Neural crest cell (in vitro differentiated cells): Measurements from ENCODE around the gene SLAMF7. TPM values are rescaled to one million over a fixed set of nuclear protein-coding genes. Genes with fewer than 3 reads are reported as not detected.

Source experiments
- DNase-seq: peaks from one replicate; pipeline ENCODE4 v3.0.0; 2021; ENCODE audit warnings: low read depth, mixed read lengths, low spot score
- H3K27ac Mint-ChIP-seq: one replicate; pipeline ENCODE4 v1.8.0; 2021; ENCODE audit warnings: mild to moderate bottlenecking, mixed read lengths; ENCODE audit not compliant: unreplicated experiment
- H3K27me3 Mint-ChIP-seq: 2 replicates; pipeline ENCODE4 v1.8.0; 2021; ENCODE audit warnings: low read depth, mild to moderate bottlenecking, mixed read lengths
- H3K36me3 Mint-ChIP-seq: 2 replicates; pipeline ENCODE4 v1.8.0; 2021; ENCODE audit warnings: low read depth, mild to moderate bottlenecking, mixed read lengths
- H3K4me1 Mint-ChIP-seq: 2 replicates; pipeline ENCODE4 v1.8.0; 2021; ENCODE audit warnings: mixed read lengths
- H3K4me3 Mint-ChIP-seq: one replicate; pipeline ENCODE4 v1.8.0; 2021; ENCODE audit warnings: mild to moderate bottlenecking, mixed read lengths
- H3K9me3 Mint-ChIP-seq: 2 replicates; pipeline ENCODE4 v1.8.0; 2021; ENCODE audit warnings: mixed read lengths
- total RNA-seq: library from RNA; stranded (reverse); gene quantifications from 2 replicates; pipeline ENCODE4 v1.2.1, GENCODE V29; 2021
- TF ChIP-seq, protein P1 (sequence below): fragments of 200-600 bp; sonication (generic); conservative IDR thresholded peaks from 2 replicates; pipeline ENCODE4 v1.5.0; 2021; ENCODE audit warnings: antibody characterized with exemption, mild to moderate bottlenecking

Gene SLAMF7
- total RNA-seq, 1 donor from 2014 or later: not detected

DNA sequence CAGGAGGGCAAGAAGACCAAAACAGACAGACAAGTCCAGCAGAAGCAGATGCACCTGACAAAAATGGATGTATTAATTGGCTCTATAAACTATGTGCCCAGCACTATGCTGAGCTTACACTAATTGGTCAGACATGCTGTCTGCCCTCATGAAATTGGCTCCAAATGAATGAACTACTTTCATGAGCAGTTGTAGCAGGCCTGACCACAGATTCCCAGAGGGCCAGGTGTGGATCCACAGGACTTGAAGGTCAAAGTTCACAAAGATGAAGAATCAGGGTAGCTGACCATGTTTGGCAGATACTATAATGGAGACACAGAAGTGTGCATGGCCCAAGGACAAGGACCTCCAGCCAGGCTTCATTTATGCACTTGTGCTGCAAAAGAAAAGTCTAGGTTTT lies 14.5 kb downstream of the SLAMF7 start:
- no peak for DNase-seq
- Mint-ChIP-seq H3K9me3 (no peaks in the 10 kb centered on the region), H3K36me3 (no peaks in the 10 kb centered on the region), H3K4me3 (no peak overlapping the region), H3K4me1 (no peaks in the 10 kb centered on the region), H3K27ac (no peak overlapping the region), H3K27me3 (peaks cover 38% of the 10 kb centered on the region)
- TF ChIP-seq, protein P1, sequence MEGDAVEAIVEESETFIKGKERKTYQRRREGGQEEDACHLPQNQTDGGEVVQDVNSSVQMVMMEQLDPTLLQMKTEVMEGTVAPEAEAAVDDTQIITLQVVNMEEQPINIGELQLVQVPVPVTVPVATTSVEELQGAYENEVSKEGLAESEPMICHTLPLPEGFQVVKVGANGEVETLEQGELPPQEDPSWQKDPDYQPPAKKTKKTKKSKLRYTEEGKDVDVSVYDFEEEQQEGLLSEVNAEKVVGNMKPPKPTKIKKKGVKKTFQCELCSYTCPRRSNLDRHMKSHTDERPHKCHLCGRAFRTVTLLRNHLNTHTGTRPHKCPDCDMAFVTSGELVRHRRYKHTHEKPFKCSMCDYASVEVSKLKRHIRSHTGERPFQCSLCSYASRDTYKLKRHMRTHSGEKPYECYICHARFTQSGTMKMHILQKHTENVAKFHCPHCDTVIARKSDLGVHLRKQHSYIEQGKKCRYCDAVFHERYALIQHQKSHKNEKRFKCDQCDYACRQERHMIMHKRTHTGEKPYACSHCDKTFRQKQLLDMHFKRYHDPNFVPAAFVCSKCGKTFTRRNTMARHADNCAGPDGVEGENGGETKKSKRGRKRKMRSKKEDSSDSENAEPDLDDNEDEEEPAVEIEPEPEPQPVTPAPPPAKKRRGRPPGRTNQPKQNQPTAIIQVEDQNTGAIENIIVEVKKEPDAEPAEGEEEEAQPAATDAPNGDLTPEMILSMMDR: no peak

DNA sequence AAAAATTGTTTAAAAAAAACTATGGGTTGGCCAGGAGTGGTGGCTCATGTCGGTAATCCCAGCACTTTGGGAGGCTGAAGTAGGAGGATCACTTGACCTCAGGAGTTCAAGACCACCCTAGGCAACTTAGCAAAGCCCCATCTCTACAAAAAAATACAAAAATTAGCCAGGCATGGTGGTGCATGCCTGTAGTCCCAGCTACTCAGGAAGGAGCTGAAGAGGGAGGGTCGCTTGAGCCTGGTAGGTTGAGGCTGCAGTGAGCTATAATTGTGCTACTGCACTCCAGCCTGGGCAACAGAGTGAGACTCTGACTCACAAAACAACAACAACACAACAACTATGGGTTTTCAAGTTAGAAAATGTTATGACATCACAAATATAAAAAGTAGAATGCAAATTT lies 16.4 kb downstream of the SLAMF7 start:
- no peaks in the 10 kb centered on the region for H3K9me3 Mint-ChIP-seq

DNA sequence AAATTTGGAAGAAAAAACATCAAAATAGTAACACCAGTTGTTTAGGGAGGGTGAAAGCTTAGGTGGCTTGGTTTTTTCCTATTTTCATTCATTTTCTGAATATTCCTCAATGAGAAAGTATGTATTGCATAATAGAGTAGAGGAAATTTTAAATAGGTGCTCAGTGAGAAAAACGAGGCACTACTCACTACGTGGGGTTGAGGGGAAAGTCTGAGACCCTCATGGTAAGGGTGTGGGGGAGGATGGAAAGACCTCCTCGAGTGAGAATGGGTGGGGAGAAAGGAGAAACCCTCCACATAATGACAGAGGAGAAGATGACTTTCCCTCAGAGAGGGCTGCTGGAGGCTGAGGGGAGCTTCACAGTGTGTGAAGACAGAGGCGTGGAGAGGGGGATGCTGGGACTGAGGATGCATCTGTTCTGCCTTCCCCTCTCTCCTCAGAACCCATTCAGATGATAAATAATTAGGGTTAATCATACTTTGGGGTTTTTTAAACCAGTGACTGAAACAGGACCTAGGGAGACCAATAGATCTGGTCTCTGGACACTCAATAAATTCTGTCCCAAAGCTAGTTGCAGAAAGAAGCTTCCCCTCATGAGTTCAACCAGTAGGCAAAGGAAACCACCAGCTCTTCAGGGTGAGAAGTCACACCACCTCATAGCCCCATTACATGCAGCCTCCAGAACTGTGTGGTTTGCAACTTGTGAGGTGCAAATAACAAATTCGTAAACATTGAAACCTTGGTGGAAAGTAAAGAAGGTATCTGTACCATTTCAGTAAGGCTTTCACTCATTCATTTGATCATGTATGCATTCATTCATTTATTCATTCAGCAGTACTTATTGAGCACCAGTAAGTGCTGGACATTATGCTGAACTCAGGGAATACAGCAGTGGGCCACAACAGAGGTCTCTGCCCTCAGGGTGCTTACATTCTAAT lies 17.1 kb downstream of the SLAMF7 start:
- no peaks in the 10 kb centered on the region for H3K4me1 Mint-ChIP-seq

More for the DNA sequence above, 16.4 kb downstream of the SLAMF7 start:
- Mint-ChIP-seq H3K36me3 (no peaks in the 10 kb centered on the region), H3K27ac (no peak overlapping the region), H3K27me3 (peaks cover 28% of the 10 kb centered on the region), H3K4me1 (no peaks in the 10 kb centered on the region), H3K4me3 (no peak overlapping the region)
- no peak for DNase-seq
- TF ChIP-seq, protein P1: no peak

DNA sequence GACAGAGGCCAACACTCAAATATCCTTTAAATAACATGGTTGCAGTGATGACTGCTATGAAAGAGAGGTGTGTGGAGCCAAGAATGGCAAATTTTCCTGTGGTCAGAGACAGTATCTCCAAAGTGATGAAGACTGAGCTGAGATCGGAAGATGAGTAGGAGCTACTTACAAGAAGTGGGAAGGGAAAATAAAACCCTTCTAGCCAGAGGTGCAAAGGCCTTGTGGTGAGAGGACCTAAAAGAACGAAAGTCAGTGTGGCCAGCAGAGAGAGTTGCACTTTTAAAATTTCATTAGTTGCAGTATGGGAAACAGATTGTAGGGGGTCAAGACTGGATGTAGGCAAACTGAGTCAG lies 17.8 kb downstream of the SLAMF7 start:
- Mint-ChIP-seq H3K27ac (no peak overlapping the region), H3K4me3 (no peak overlapping the region), H3K36me3 (no peaks in the 10 kb centered on the region), H3K27me3 (peaks cover 17% of the 10 kb centered on the region), H3K9me3 (no peaks in the 10 kb centered on the region), H3K4me1 (no peaks in the 10 kb centered on the region)
- TF ChIP-seq, protein P1: no peak
- DNase-seq: no peak

More for the DNA sequence above, 17.1 kb downstream of the SLAMF7 start:
- TF ChIP-seq, protein P1: no peak
- Mint-ChIP-seq H3K9me3 (no peaks in the 10 kb centered on the region), H3K27me3 (peaks cover 21% of the 10 kb centered on the region), H3K27ac (no peak overlapping the region), H3K36me3 (no peaks in the 10 kb centered on the region), H3K4me3 (no peak overlapping the region)
- no peak for DNase-seq

DNA sequence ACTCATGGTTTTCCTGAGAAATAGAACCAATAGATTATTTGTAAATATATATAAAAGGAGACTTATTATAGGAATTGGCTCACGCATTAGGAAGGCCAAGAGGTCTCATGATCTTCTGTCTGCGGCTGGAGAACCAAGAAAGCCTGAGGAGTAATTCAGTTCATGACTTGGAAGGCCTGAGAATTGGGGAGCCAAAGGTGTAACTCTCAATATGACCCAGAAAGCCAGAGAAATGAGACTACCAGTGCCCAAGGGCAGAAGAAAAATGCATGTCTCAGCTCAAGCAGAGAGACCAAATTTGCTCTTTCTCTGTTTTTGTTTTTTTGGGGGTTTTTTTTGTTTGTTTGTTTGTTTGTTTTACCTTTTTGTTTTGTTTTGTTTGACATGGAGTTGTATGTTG lies 19.5 kb downstream of the SLAMF7 start:
- Mint-ChIP-seq H3K27me3 (no peaks in the 10 kb centered on the region), H3K4me3 (no peak overlapping the region), H3K9me3 (no peaks in the 10 kb centered on the region), H3K36me3 (no peaks in the 10 kb centered on the region), H3K4me1 (no peaks in the 10 kb centered on the region), H3K27ac (no peak overlapping the region)
- DNase-seq: no peak
- TF ChIP-seq, protein P1: no peak
